Central memory CD4-positive, alpha-beta T cell (primary cell): Measurements from ENCODE around the gene MUC3A.
"Not testable (repeated sequence)": the region's sequence is repeated elsewhere in the genome, so short reads cannot be mapped to it uniquely, and the experiment has no call there.

Experiments
- DNase-seq: peaks from one replicate; pipeline ENCODE4 v3.0.0; 2022

Gene MUC3A

GRCh38 chr7:100975371-100975821 lies 26.1 kb downstream of the MUC3A start:
- DNase-seq, result no peak

GRCh38 chr7:100978300-100978699 lies 29.0 kb downstream of the MUC3A start:
- no peak for DNase-seq

GRCh38 chr7:100983451-100984187 lies 34.3 kb downstream of the MUC3A start:
- no peak for DNase-seq

DNA sequence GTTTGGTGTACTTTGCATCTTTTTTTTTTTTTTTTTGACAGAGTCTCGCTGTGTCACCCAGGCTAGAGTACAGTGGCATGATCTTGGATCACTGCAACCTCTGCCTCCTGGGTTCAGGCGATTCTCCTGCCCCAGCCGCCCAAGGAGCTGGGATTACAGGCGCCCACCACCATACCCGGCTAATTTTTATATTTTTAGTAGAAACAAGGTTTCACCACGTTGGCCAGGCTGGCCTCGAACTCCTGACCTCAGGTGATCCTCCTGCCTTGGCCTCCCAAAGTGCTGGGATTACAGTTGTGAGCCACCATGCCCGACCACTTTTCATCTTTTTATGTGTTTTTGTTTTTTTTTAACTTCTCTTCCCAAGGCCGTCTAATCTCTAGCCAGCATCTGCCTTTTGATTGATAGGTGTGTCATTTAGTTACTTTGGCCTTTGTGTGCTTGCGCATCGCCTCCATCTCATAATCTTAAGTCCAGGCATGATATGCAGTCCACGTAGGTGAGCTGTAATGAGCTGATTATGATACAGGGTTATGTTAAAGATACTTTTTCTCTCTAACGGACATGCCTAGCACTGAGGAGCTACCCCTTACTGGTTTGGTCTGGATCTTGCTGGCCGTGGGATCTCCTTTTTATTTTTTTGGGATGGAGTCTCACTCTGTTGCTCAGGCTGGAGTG lies 35.0 kb downstream of the MUC3A start:
- DNase-seq, result not testable (repeated sequence)

- DNase-seq, result not testable (repeated sequence)
These were observed 35.9 kb downstream of the MUC3A start for GRCh38 chr7:100985033-100985797.

DNA sequence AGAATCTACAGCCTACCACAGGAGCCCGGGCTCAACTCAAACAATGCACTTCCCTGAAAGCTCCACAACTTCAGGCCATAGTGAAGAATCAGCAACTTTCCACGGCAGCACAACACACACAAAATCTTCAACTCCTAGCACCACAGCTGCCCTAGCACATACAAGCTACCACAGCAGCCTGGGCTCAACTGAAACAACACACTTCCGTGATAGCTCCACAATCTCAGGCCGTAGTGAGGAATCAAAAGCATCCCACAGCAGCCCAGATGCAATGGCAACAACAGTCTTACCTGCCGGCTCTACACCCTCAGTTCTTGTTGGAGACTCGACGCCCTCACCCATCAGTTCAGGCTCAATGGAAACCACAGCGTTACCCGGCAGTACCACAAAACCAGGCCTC lies 42.3 kb downstream of the MUC3A start:
- DNase-seq, result no peak

- DNase-seq, result not testable (repeated sequence)
These were observed 42.9 kb downstream of the MUC3A start for GRCh38 chr7:100992280-100992679.

DNA sequence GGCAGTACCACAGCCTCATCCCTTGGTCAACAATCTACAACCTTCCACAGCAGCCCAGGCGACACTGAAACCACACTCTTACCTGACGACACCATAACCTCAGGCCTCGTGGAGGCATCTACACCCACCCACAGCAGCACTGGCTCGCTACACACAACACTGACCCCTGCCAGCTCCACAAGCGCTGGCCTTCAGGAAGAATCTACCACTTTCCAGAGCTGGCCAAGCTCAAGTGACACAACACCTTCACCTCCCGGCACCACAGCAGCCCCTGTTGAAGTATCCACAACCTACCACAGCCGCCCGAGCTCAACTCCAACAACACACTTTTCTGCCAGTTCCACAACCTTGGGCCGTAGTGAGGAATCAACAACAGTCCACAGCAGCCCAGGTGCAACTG lies 45.3 kb downstream of the MUC3A start:
- not testable (repeated sequence) for DNase-seq

GRCh38 chr7:100998530-100998929 lies 49.2 kb downstream of the MUC3A start:
- DNase-seq, result not testable (repeated sequence)

DNA sequence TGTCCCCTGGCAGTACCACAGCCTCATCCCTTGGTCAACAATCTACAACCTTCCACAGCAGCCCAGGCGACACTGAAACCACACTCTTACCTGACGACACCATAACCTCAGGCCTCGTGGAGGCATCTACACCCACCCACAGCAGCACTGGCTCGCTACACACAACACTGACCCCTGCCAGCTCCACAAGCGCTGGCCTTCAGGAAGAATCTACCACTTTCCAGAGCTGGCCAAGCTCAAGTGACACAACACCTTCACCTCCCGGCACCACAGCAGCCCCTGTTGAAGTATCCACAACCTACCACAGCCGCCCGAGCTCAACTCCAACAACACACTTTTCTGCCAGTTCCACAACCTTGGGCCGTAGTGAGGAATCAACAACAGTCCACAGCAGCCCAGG lies 50.0 kb downstream of the MUC3A start:
- DNase-seq, result not testable (repeated sequence)

- DNase-seq, result not testable (repeated sequence)
These were observed 50.7 kb downstream of the MUC3A start for GRCh38 chr7:101000025-101000424.

GRCh38 chr7:101002333-101002732 lies 53.0 kb downstream of the MUC3A start:
- DNase-seq, result not testable (repeated sequence)

- not testable (repeated sequence) for DNase-seq
These were observed 58.0 kb downstream of the MUC3A start for GRCh38 chr7:101007361-101007760.

DNA sequence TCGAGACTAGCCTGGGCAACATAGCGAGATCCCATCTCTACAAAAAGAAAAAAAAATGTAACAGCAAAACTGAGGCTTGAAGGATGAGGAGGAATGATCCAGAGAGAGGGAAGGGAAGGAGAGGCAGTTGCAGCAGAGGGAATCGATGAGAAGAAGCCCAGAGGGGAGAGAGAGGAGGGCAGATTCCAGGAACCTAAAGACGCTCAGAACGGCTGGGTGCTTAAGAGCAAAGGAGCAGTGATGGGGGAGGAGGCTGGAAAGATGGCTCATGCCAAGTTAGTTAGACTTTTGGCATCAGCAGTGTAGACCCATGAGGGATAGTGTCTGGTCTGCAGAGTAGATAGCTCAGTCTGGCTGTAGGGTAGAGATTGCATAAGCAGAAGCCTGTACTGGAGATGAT lies 60.3 kb downstream of the MUC3A start:
- DNase-seq, result no peak

DNA sequence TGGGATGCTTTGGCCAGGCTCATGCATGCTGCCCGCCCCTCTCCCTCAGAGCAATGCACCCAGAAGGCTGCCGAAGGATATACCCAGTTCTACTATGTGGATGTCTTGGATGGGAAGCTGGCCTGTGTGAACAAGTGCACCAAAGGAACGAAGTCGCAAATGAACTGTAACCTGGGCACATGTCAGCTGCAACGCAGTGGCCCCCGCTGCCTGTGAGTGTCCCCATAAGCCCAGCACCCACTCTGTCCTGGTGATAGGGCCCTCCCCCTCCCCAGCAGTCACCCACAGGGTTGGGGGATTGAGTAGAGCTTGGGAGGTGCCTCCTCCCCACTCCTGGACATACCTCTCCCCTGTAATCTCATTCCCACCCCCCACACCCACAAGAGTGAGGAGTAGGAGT lies 63.6 kb downstream of the MUC3A start:
- DNase-seq, result no peak

DNA sequence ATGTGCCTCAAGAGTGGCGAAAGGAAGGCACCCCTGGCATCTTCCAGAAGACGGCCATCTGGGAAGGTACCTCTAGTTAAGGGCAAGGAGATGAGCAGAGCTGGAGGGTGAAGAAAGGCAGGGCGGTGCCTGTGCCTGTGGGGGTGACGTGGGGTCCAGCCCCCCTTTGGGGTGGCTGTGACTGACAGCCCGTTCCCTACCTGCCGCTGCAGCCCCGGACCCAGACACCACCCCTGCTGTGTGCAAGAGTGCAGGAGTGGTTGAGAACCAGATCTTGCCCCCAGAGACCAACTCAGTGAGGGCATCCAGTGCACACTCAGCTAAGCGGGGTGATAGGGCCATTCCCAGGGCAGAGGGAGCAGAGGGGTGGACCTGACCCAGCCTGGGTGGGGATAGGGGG lies 66.3 kb downstream of the MUC3A start:
- no peak for DNase-seq

DNA sequence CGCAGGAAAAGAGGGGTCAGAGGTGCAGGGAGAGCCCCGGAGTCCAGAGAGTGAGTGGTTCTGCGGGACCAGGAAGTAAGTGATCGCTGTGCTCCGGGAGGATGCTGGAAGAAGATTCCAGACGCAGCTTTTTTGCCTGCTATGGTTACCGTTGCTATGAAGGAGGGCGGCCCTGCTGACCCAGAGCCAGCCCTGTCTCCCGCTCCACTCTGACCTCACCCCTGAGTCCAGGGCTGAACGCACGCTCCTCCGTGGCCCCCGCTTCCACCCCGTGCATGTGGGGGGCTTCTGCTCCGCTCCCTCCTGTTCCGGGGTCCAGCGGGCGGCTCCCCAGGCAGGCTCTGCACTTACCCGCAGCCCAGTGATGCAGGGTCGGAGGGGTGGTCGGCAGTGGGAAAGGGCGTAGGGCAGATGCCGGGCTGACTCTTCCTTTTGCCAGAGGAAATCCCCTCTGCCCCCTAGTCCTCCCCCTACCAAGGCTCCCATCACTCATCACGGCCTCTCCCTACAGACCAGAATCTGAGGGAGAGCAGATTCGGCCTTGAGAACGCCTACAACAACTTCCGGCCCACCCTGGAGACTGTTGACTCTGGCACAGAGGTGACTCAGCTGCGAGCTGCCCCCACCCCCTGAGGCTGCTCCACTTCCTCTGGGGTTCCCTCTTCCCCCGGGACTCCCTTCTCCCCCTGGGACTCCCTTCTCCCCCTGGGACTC lies 67.9 kb downstream of the MUC3A start:
- DNase-seq, result peak; percentile 54
